GM12875 (cell line): ENCODE results near the gene ULK2.

Source experiments
- H3K4me3 ChIP-seq: one replicate; pipeline ENCODE4 v1.5.1; 2011; ENCODE audit warnings: low read depth, low read length, control low read depth
- CTCF ChIP-seq: IDR thresholded peaks from 2 replicates; pipeline ENCODE4 v1.5.1; 2011; ENCODE audit warnings: low read depth, mild to moderate bottlenecking, control low read depth, inconsistent platforms, low read length, moderate library complexity, borderline replicate concordance; ENCODE audit not compliant: insufficient read depth

Gene ULK2

GRCh38 chr17:19750835-19751234 is 116.9 kb downstream of the ULK2 start:
- H3K4me3 ChIP-seq, result no peak overlapping the region
- TF ChIP-seq CTCF, result no peak

- no peak overlapping the region for H3K4me3 ChIP-seq
- no peak for TF ChIP-seq CTCF
Observed at GRCh38 chr17:19750020-19750572, 117.6 kb downstream of the ULK2 start.

- no peak overlapping the region for H3K4me3 ChIP-seq
- TF ChIP-seq CTCF, result no peak
Observed at GRCh38 chr17:19748807-19749193, 118.9 kb downstream of the ULK2 start.

GRCh38 chr17:19747829-19748806 is 119.6 kb downstream of the ULK2 start, which contains the start of gene ALDH3A1:
Gene ALDH3A1 (minus strand): TSS chr17:19748298. CDS start chr17:19745129, 3,169 bp downstream.
- no peak within 1 kb of the TSS for H3K4me3 ChIP-seq
- TF ChIP-seq CTCF, result no peak

DNA sequence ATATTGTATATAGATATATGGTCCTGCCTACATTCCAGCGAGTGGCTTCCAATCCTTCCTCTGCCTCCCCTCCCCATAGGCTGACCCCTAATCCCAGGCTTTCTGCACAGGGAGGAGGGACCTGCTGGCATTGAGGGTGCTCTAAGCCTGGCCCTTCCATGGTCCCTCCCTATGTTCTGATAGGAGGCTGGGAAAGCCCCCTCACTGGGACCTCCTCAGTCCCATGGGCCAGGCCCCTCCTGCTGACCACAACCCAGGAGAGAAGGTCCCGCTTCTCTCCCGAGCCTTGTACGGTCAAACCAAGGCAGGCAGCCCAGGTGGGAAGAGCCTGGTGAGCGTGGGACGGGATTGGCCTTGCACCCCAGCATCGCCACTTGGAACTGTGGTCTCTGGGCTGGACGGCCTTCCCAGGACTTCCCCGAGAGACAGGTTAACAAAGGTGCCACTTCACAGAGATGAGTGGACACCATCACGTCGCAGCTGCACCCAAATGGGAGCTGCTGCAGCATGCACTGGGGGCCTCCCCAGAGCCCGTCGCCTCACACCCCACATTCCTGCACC is 120.5 kb downstream of the ULK2 start:
- no peak overlapping the region for H3K4me3 ChIP-seq
- no peak for TF ChIP-seq CTCF

- no peak for TF ChIP-seq CTCF
- H3K4me3 ChIP-seq, result no peak overlapping the region
Observed at GRCh38 chr17:19746517-19746916, 121.2 kb downstream of the ULK2 start.
